HCEC 1CT (cell line): ENCODE results near the gene LPIN1.
A peak's percentile ranks its signal among the peaks of the same experiment; 100 is the strongest.

ENCODE experiments used
- DNase-seq: peaks from one replicate; pipeline ENCODE4 v3.0.0-alpha.2; 2017

Gene LPIN1

GRCh38 chr2:11785611-11785940 is 39.1 kb downstream of the LPIN1 start:
- DNase-seq = no peak

GRCh38 chr2:11786191-11786590 is 39.8 kb downstream of the LPIN1 start:
- no peak for DNase-seq

GRCh38 chr2:11786592-11786991 is 40.2 kb downstream of the LPIN1 start:
- no peak for DNase-seq

GRCh38 chr2:11787991-11788390 is 41.6 kb downstream of the LPIN1 start:
- DNase-seq = no peak

- DNase-seq = no peak
These were observed 42.2 kb downstream of the LPIN1 start for GRCh38 chr2:11788461-11789124.

GRCh38 chr2:11789243-11789642 is 42.8 kb downstream of the LPIN1 start:
- DNase-seq = no peak

GRCh38 chr2:11790228-11790627 is 43.8 kb downstream of the LPIN1 start:
- DNase-seq = no peak

GRCh38 chr2:11795590-11795989 is 49.2 kb downstream of the LPIN1 start:
- no peak for DNase-seq

GRCh38 chr2:11796190-11797171 is 50.0 kb downstream of the LPIN1 start:
- DNase-seq = no peak

- no peak for DNase-seq
These were observed 51.4 kb downstream of the LPIN1 start for GRCh38 chr2:11797846-11798245.

- no peak for DNase-seq
These were observed 52.4 kb downstream of the LPIN1 start for GRCh38 chr2:11798701-11799435.

GRCh38 chr2:11799826-11800225 is 53.4 kb downstream of the LPIN1 start:
- DNase-seq = no peak

- DNase-seq = peak; percentile 48
These were observed 56.4 kb downstream of the LPIN1 start for GRCh38 chr2:11802782-11803191.

GRCh38 chr2:11805024-11805423 is 58.6 kb downstream of the LPIN1 start:
- no peak for DNase-seq

GRCh38 chr2:11805920-11806319 is 59.5 kb downstream of the LPIN1 start:
- no peak for DNase-seq

- DNase-seq = no peak
These were observed 61.0 kb downstream of the LPIN1 start for GRCh38 chr2:11807156-11808015.

- DNase-seq = no peak
These were observed 61.6 kb downstream of the LPIN1 start for GRCh38 chr2:11808016-11808400.

GRCh38 chr2:11809586-11810236 is 63.3 kb downstream of the LPIN1 start:
- DNase-seq = no peak

- DNase-seq = no peak
These were observed 64.0 kb downstream of the LPIN1 start for GRCh38 chr2:11810237-11810977.

GRCh38 chr2:11811036-11811654 is 64.7 kb downstream of the LPIN1 start:
- DNase-seq = no peak
